DMS79 treated with DMSO at 0.1 percent for 48 hours (cell line): ENCODE results near the gene OSTF1.

ENCODE experiments used
- DNase-seq: peaks from one replicate; lab custom pipeline; 2025; lab: John Stamatoyannopoulos, UW

OSTF1 gene

GRCh38 chr9:75121914-75122558 is 33.7 kb downstream of the OSTF1 start:
- DNase-seq, result no peak

- DNase-seq, result no peak
Measured at GRCh38 chr9:75123696-75124095, 35.4 kb downstream of the OSTF1 start.

- DNase-seq, result no peak
Measured at GRCh38 chr9:75128535-75128934, 40.2 kb downstream of the OSTF1 start.

GRCh38 chr9:75130172-75130571 is 41.9 kb downstream of the OSTF1 start:
- DNase-seq, result no peak

- no peak for DNase-seq
Measured at GRCh38 chr9:75130621-75131230, 42.4 kb downstream of the OSTF1 start.

- no peak for DNase-seq
Measured at GRCh38 chr9:75131700-75132099, 43.4 kb downstream of the OSTF1 start.

- DNase-seq, result no peak
Measured at GRCh38 chr9:75132244-75132643, 43.9 kb downstream of the OSTF1 start.

GRCh38 chr9:75133396-75133795 is 45.1 kb downstream of the OSTF1 start:
- no peak for DNase-seq

GRCh38 chr9:75134495-75134894 is 46.2 kb downstream of the OSTF1 start:
- no peak for DNase-seq

GRCh38 chr9:75138260-75139040 is 50.1 kb downstream of the OSTF1 start:
- DNase-seq, result no peak

- no peak for DNase-seq
Measured at GRCh38 chr9:75139201-75139600, 50.9 kb downstream of the OSTF1 start.

GRCh38 chr9:75140261-75140660 is 51.9 kb downstream of the OSTF1 start:
- DNase-seq, result peak; percentile 8

GRCh38 chr9:75142202-75142601 is 53.9 kb downstream of the OSTF1 start:
- DNase-seq, result no peak

GRCh38 chr9:75146229-75146628 is 57.9 kb downstream of the OSTF1 start:
- no peak for DNase-seq

- DNase-seq, result no peak
Measured at GRCh38 chr9:75147638-75148037, 59.3 kb downstream of the OSTF1 start.

GRCh38 chr9:75148561-75148960 is 60.2 kb downstream of the OSTF1 start:
- DNase-seq, result no peak

GRCh38 chr9:75149841-75150241 is 61.5 kb downstream of the OSTF1 start:
- DNase-seq, result no peak

- no peak for DNase-seq
Measured at GRCh38 chr9:75150512-75150911, 62.2 kb downstream of the OSTF1 start.

GRCh38 chr9:75152416-75152815 is 64.1 kb downstream of the OSTF1 start:
- no peak for DNase-seq

- DNase-seq, result no peak
Measured at GRCh38 chr9:75156858-75157257, 68.5 kb downstream of the OSTF1 start.

- DNase-seq, result no peak
Measured at GRCh38 chr9:75161116-75161857, 73.0 kb downstream of the OSTF1 start.

GRCh38 chr9:75163764-75164163 is 75.5 kb downstream of the OSTF1 start:
- no peak for DNase-seq

GRCh38 chr9:75164573-75164972 is 76.3 kb downstream of the OSTF1 start:
- no peak for DNase-seq
